HFF-Myc (cell line): ENCODE results near the gene AWAT1.
"Not testable (repeated sequence)": the region's sequence is repeated elsewhere in the genome, so short reads cannot be mapped to it uniquely, and the experiment has no call there.

Experiments used
- DNase-seq: peaks from one replicate; pipeline ENCODE4 v3.0.0-alpha.2; 2011; ENCODE audit warnings: low read depth; ENCODE audit errors: extremely low read depth
- H3K4me3 ChIP-seq: replicated peaks from 2 replicates; pipeline ENCODE4 v1.5.1; 2011; ENCODE audit warnings: low read depth, mild to moderate bottlenecking, control low read depth, low read length
- CTCF ChIP-seq: IDR thresholded peaks from 2 replicates; pipeline ENCODE4 v1.5.1; 2012; ENCODE audit warnings: mild to moderate bottlenecking, low read depth, low read length, control low read depth; ENCODE audit errors: missing control alignments

Gene AWAT1

GRCh38 chrX:70226048-70226447 is 8.4 kb upstream of the AWAT1 start:
- TF ChIP-seq CTCF, result no peak
- no peak overlapping the region for H3K4me3 ChIP-seq
- DNase-seq, result no peak

GRCh38 chrX:70226687-70227086 is 7.8 kb upstream of the AWAT1 start:
- DNase-seq, result no peak
- H3K4me3 ChIP-seq, result no peak overlapping the region
- TF ChIP-seq CTCF, result no peak

GRCh38 chrX:70231666-70232065 is 2.8 kb upstream of the AWAT1 start:
- no peak overlapping the region for H3K4me3 ChIP-seq
- no peak for TF ChIP-seq CTCF
- no peak for DNase-seq

- no peak overlapping the region for H3K4me3 ChIP-seq
- TF ChIP-seq CTCF, result no peak
- DNase-seq, result no peak
Observed at GRCh38 chrX:70240751-70241150, 6.3 kb downstream of the AWAT1 start.

GRCh38 chrX:70241501-70241900 is 7.0 kb downstream of the AWAT1 start:
- no peak for TF ChIP-seq CTCF
- H3K4me3 ChIP-seq, result no peak overlapping the region
- DNase-seq, result no peak

- DNase-seq, H3K4me3 ChIP-seq: not testable (repeated sequence)
Observed at GRCh38 chrX:70243601-70244000, 9.1 kb downstream of the AWAT1 start.

- no peak overlapping the region for H3K4me3 ChIP-seq
- TF ChIP-seq CTCF, result no peak
- DNase-seq, result no peak
Observed at GRCh38 chrX:70244881-70245280, 10.4 kb downstream of the AWAT1 start.
